Mesenteric fat pad (tissue), 1 donor: Measurements from ENCODE around the gene YIPF7. TPM values are rescaled to one million over a fixed set of nuclear protein-coding genes. Genes with fewer than 3 reads are reported as not detected.

ENCODE experiments used
- DNase-seq: peaks from one replicate; pipeline ENCODE4 v3.0.0-alpha.2; 2020; ENCODE audit warnings: low spot score
- long read RNA-seq: library from polyadenylated mRNA; unstranded; transcript quantifications from one replicate; pipeline ENCODE4 v2.0.0, GENCODE V29; 2020
- total RNA-seq: library from RNA; stranded (reverse); fragmentation: NEBNext Ultra II Directional; extraction: Animal tissue kit (Norgen Biotek cat#: 25700); gene quantifications from one replicate; pipeline ENCODE4 v1.2.1, GENCODE V29; 2021
- donor health status: DM: yes; HTN: yes; CAD: no.

YIPF7 gene
- total RNA-seq = not detected
- long read RNA-seq = 0 reads

DNA sequence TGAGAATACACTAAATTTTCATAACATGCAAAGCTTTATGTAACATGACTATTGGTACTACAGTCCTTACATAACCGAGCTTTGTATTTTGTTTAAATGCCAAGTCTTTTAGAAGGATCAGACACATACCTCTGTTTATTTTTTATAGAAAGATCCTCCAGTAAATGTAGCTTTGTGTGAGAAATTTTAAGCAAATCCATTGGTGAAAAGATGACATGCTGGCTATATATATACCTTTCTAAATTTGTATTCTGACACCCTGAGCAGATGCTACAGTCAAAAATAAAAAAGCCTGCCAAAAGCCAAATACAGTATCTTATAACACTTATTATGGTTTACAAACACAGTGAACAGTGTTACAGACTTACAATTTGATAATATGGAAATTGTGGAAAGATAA, at the start of gene YIPF7:
Gene YIPF7, minus strand, starts transcription at position 201 of the 400 bp plus-strand sequence. CDS start 1,525 bp downstream, outside the sequence.
- DNase-seq = no peak

DNA sequence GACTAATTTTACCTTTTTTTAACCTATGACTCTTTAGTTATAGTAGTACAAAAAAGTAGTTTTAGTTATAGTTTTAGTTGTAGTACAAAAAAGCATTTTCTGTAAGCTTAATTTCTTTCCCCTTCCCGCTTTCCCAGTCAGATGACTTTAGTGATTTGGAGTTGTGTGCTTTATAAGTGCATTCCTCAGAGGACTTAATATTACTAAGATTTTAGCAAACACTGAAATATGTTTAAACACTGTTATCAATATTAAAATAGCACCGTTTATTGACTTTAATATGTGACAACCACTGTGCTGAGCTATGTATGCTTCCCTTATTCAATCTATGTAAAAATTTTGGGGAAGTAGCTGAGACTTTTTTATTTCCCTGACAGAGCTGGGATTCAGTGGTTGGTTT, 49.6 kb upstream of the YIPF7 start:
- DNase-seq = no peak

DNA sequence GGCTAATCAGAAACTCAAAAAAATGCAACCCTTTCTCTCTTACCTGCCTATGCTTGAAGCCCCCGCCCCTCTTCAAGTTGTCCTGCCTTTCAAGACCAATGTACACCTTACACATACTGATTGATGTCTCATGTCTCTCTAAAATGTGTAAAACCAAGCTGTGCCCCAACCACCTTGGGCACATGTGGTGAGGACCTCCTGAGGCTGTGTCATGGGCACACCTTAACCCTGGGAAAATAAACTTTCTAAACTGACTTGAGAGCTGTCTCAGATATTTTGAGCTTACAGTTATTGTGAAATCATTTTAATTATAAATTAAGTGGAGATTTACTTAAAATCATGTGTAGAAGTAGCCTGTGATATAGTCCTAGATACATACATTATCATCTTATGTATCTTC, 49.0 kb upstream of the YIPF7 start:
- DNase-seq = no peak

DNA sequence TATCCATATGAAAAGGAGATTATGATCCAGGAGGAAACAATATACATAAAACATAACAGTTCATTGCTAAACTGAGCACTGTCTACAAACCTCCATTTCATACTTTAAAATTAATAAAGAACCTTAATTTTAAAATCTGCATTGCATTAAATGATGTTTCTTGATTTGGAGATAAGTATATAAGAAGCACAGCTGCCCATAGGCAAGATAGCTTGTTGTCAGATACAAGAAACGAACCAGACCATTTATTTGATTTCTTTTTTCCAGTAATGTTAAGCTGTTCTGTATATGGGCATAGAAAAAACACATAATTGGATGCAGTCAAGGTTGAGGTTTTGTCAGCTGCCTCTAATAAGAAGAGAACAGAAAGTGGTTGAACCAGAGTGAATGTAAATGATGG, 33.2 kb upstream of the YIPF7 start:
- DNase-seq = no peak

DNA sequence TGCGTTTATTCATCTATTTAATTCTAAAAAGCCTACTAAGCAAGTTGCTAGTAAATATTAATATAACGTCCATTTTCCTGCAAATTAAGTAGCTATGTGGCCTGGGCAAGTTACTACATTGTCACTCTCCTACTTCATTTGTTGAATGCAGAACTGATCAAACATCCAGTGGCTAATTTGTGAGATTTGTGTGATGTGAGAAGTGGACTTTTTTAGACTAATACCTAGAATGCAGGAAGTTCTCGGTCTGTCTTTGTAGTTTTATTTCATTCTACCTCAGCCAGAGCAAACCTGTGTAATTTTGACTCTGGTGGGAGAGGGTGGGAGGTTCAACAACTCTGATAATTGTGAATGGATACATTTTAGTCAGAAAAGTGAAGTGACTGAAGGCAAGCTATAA, 27.6 kb upstream of the YIPF7 start:
- DNase-seq = no peak

DNA sequence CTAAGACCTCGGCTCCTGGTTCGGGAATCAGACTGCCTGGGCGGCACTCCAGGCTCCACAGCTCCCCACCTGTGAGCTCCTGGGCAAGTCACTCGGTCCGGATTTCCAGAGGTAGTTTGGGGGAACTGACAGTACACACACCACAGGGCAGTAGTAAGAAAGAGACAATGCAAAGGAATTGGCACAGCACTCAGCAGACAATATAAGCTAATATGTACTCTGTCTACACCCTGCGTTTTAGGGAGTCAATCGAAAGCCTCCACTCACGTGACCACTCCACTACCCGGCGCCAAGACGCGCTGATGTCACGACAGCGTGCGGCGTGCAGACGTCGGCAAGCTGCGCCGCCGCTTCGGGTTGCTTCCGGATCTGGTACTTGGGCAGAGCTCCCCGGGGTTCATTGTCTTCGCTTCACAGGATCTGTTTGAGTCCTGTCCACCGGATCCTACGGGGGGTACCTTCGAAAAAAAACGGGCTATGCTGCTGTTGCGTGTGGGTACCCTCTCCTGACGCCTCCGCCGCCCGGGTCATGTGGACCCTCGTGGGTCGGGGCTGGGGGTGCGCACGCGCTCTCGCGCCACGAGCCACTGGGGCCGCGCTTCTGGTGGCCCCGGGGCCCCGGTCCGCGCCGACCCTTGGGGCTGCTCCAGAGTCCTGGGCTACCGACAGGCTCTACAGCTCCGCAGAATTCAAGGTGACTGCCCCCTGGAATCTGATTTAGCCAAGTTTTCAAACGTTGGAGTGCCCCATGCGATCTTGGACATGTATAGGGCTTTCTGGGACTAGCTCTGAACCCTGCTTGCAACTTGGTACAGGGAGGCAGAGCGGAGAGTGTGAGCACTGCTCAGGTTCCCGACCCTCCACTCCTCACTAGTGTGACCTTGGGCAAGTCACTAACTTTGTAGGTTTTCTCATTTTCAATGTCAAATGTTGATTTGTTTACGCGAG, 26.9 kb upstream of the YIPF7 start, which contains the start of gene GUF1:
Gene GUF1, plus strand, starts transcription at position 327 of the 948 bp plus-strand sequence. Its CDS starts 203 bp downstream, at position 530.
- peak; percentile 96 for DNase-seq

DNA sequence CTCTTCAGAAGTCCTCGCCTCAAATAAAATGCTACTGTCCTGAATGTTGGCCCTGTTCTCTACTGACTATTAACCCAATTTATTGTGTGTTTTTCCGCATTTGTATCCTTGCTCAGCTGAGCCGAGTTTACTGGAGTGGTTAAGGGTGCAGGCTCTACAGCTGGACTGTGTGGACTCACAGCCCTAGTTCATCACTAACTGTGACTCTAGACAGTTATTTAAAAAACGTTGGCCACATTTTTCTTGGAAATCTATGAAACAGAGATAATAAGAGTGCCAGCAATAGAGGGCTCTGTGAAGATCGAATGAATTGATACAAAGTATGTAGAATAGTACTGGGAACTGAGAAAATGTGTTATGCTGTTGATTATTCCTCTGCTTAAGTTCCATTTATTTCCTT, 23.9 kb upstream of the YIPF7 start:
- DNase-seq = no peak

DNA sequence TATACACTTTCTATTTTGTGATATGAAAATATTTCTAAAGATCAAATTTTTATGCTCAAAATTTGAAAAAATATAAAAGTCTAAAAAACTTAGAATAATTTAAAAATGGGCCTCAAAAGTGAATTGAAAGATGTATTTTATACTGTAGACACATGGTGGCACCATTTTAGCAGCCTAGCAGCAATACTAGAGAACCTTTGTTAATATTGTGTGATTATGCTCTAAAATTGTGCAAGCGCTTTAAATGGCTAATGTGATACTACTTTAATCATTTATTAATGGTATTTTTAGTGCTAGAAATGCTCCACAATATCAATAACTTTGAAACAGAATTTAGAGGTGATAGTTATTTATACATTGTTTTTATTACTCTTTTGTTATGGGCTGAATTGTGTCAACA, 23.0 kb upstream of the YIPF7 start:
- no peak for DNase-seq

DNA sequence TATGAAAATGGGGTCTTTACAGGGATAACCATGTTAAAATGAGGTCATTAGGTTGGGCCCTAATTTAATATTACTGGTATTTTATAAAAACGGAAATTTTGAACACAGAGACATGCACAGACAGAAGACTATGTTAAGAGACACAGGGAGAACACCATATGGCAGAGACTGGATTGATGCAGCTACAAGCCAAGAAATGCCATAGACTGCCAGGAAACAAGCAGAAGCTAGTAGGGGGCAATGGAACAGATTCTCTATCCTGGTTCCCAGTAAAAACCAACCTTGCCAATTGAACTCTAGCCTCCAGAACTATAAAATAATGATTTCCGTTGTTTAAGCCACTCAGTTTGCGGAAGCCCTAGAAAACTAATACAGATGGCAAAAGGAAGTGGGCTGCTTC, 20.2 kb upstream of the YIPF7 start:
- DNase-seq = no peak

DNA sequence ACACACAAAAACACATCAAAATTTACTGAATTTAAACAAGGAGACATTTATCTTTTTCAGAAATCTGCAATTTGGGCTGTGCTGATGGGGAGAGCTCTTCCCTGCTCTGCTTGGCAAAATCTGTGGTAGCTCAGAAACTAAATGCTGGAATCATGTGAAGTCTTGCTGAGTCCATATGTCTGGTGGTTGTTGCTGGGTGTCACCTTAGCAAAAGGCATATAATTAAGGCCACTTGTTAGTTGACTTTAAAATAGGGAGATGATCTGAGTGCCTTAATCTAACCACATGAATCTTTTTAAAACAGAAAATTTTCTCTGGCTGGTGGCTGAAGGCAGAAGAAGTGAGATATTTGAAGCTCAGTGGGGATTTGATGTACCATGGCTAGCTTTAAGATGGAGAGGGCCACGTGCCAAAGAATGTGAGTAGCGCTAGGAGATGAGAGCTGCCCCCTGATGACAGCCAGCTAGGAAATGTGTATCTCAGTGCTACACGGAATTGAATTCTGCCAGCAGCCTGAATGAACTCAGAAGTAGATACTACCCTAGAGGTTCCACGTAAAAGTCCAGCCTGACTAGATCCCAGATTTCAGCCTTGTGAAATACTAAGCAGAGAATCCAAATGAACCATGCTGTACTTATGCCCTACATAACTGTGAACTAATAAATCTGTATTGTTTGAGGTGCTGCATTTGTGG, 19.2 kb upstream of the YIPF7 start:
- no peak for DNase-seq

DNA sequence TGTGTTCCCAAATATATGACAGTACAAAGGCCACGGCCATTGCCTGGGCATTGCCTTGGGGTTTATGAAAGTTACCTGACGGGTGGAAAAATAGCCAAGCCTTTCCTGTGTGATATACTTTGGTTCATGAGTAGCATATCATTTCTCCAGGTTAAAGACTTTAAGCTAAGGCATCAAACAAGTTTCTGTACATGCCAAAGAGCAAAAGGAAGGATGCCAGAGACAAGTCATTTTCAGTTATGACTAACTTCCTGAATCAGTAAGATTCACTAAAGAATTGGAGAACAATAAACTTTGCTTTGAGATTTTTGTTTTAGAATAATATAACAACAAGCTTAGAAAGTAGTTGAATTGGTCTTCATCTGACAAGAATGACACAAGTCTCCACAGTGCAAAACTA, 17.1 kb upstream of the YIPF7 start:
- DNase-seq = no peak

DNA sequence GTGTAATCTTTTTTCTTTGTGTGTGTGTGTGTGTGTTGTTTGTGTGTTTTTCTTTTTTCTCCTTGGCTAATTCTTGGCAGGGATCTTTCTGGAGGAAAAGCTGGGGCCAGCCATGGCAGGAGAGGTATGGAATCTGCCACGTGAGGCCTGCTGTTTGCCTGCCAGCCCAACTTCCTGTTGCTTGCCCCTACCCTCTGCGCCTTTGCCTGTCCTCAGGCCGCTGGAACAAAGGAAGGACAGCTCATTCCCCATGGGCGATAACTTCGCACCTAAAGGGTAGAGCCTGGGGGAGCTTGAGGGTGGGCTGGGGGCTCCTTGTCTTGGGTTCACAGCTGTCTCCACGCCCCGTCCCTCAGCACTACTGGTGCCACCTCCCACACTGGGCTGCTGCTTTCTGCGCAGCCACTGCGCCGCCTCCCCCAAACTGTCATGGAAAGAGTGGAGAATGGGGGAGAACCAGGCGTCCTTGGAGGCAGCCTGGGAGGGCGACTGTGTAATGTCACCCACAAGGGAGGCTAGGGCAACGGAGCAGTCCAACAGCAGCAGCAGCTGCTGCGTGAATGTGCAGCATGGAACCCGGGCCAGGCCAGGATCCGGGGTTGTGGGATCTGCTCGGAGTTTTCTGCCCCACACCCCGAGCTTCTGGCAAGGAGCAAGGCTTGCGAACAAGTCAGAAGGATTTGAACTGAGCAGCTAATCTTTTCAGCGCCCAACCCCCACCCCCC, 12.3 kb upstream of the YIPF7 start:
- no peak for DNase-seq

DNA sequence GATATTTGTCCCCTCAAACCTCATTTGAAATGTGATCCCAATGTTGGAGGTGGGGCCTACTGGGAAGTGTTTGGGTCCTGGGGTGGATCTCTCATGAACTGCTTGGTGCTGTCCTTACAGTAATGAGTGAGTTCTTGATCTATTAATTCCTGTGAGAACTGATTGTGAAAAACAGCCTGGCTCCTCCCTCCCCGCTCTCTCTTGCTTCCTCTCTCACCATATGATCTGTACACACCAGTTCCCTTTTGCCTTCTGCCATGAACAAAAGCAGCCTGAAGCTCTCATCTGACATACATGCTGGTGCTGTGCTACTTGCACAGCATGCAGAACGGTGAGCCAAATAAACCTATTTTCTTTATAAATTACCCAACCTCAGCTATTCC, 11.2 kb upstream of the YIPF7 start:
- no peak for DNase-seq

DNA sequence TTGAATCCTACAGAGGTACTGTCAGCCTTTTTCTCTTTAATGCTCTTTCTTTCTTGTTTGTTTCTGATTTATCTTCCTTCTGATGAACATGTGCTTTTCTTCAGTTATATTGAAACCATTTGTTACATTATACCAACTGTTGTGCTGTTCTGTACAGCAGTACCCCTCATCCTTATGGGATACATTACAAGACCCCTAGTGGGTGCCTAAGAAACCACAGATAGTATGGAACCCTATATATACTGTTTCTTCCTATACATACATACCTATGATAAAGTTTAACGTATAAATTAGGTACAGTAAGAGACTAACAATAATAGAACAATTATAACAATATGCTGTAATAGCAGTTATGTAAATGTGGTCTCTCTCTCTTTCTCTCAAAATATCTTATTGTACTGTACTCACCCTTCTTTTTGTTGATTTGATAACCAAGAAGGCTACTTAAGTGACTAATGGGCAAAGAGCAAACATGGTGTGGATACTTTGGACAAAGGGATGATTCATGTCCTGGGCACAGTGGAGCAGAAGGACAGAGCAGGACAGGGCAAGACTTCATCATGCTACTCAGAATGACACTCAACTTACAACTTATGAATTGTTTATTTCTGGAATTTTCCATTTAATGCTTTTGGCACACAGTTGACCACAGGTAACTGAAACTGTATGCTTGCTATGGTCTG, 10.7 kb upstream of the YIPF7 start:
- no peak for DNase-seq

DNA sequence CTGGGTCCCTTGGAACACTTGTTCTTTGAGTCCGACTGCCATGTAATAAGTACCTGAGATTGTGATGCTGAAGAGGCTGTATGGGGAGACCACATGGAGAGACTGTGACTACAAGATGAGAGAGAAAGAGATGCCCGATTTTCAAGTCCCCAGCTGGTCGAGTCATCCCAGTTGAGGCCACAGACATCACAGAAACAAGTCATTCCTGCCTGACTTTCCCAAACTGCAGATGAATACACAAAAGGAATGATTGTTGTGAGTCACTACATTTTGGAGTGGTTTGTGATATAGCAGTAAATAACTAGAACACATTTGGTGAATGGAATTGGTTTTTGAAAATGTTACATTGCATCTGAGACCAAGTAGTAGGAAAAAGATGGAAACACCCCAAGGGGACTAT, 9.0 kb upstream of the YIPF7 start:
- no peak for DNase-seq

DNA sequence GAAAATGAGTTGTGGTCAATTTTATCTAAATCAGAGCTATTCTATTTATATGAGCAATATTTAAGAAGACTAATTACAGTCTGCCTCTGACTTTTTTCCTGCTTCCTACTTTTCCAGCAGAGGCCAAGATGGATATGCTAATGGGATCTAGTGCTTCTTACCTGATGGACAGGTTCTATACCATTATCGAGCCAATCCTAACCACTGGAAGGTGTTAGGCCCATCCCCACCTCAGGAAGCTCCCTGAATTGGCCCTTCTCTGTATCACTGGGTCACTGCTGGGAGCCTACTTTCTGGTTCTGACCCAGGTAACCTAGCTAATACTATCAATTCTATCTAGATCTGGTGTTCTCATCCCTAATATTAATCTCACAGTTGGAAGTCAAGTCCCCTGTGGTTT, 577 bp upstream of the YIPF7 start:
- no peak for DNase-seq

DNA sequence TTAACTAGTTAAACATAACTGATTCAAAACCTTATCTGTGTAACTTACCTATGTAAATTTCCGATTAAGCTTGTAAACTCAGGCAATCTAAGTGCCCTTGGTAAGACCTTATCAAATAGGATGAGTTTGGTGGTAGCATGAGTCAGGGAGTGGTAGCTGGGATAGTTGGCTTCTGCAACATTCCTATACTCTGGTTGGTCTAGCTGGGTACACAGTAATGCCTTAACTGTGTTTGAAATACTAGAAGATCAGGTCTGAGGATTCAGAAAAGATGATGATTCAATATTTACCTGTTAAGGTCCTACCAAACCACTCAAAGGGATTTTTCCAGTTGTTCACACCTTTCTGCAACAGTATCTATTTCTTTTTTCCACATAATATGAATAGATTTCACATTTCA, 5.3 kb downstream of the YIPF7 start:
- DNase-seq = no peak

DNA sequence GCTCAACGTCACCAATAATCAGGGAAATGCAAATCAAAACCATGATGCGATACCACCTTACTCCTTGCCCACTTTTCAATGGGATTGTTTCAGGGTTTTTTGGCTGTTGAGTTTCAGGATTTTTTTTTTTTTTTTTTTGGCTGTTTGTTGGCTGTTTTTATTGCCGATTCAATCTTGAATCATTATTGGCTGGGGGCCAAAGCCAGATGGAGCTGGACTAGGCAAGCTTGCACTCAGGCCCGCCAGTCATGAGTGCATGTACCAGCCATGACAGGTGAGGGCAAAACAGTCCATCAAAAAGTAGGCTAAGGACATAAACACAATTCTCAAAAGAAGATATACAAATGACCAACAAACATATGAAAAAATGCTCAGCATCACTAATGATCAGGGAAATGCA, 13.3 kb downstream of the YIPF7 start:
- no peak for DNase-seq

DNA sequence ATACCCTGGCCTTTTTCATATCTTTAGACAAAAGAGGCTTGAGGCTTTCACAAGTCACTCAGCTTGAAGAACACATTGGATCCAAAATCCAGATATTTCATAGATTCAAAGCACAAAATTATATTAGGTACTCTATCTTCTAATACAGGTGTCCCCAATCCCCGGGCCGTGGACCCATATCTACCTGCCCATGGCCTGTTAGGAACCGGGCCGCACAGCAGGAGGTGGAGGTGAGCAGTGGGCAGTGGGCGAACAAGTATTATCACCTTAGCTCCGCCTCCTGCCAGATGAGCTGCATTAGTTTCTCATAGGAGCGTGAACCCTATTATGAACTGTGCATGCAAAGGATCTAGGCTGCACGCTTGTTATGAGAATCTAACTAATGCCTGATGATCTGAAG, 18.7 kb downstream of the YIPF7 start:
- DNase-seq = no peak

DNA sequence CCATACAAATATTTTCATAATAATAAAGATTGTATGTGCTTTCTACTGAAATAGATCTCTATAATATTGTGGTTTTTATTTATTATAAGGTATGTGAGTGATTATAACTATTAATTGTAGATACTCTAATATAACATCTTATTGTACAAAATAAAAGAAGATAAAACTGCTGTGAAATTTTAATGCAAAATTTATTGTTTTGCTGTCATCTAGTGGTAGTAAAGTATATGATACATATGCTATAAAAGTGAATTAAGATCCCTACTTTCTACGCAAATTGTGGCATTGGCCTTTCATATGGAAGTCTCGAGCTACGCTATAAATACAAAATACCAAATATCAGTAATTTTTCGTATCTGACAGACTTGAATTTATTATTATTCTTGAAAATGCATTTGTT, 19.3 kb downstream of the YIPF7 start:
- DNase-seq = no peak

DNA sequence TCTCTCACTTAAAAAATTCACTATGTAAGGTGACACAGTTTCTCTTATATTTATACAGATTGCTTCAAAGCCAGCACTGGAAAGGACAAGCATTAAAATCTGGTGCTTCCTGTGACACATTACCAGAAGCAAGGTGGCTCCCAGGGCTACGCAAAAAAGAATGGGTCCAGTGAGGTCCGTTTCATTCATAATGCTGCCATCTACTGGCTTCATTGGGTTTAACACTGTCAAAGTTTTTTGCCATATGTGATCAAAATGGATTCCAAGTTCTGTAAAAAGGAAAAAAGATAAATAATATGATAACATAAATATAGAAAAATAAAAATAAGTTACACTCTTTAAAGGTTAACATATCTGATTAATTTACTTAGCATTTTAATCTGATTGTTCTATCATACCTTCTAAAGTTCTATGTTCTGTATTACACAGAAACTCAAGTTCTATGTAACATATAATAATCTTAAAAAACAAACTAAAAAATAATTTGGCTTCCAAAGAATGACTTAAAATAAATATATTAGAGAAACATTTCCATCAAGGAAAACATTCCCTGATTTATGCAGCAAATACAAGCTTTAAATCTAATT, 22.1 kb downstream of the YIPF7 start:
- no peak for DNase-seq
